Esophagus muscularis mucosa (tissue), 4 donors: ENCODE measurements around the gene TMEM132C. TPM values are rescaled to one million over a fixed set of nuclear protein-coding genes. Genes with fewer than 3 reads are reported as not detected.

Experiments
- DNase-seq: peaks from one replicate; pipeline ENCODE4 v3.0.0-alpha.2; 2017; ENCODE audit errors: extremely low spot score
- H3K27ac ChIP-seq, 4 donors: fragments of 200-600 bp; sonication (generic); replicated peaks in 1 of 4; 1 replicate in 3 of 4; 2 replicates in 1 of 4; pipeline ENCODE4 v1.5.1; 2016 to 2019; ENCODE audit warnings: mild to moderate bottlenecking in 1 of 4
- H3K27me3 ChIP-seq, 4 donors: fragments of 200-600 bp; sonication (generic); one replicate each; pipeline versions ENCODE4 v1.5.1 to v1.6.0; 2016 to 2019
- H3K36me3 ChIP-seq, 4 donors: fragments of 200-600 bp; sonication (generic); one replicate each; pipeline ENCODE4 v1.5.1; 2016 to 2019
- H3K4me1 ChIP-seq, 4 donors: fragments of 200-600 bp; sonication (generic); one replicate each; pipeline ENCODE4 v1.5.1; 2016 to 2019
- H3K4me3 ChIP-seq, 4 donors: fragments of 200-600 bp; sonication (generic); 1 replicate in 2 of 4; 2 replicates in 2 of 4; pipeline ENCODE4 v1.5.1; 2016 to 2019; ENCODE audit warnings: mild to moderate bottlenecking in 4 of 4, moderate library complexity in 1 of 4
- H3K9me3 ChIP-seq, 4 donors: fragments of 200-600 bp; sonication (generic); 1 replicate in 3 of 4; 2 replicates in 1 of 4; pipeline ENCODE4 v1.5.1; 2016 to 2019
- EP300 ChIP-seq: sonication (generic); formaldehyde crosslinking; IDR thresholded peaks from one replicate; pipeline ENCODE4 v1.6.1; 2017; ENCODE audit warnings: antibody characterized with exemption
- POLR2A ChIP-seq: fragments of 450-650 bp; IDR thresholded peaks from one replicate; pipeline ENCODE4 v1.6.1; 2017; ENCODE audit warnings: antibody characterized with exemption, moderate library complexity, mild to moderate bottlenecking, low read depth
- POLR2AphosphoS5 ChIP-seq, 2 donors: sonication (generic); formaldehyde crosslinking; IDR thresholded peaks; one replicate each; pipeline ENCODE4 v1.6.1; 2017; ENCODE audit warnings: antibody characterized with exemption in 2 of 2
- WGBS: methylation state at CpG from one replicate; pipeline ENCODE4 v1.1.5; 2018; 5-methylcytosine and 5-hydroxymethylcytosine counted together
- intact Hi-C: fragments of 100-400 bp; cut with DNase I; formaldehyde crosslinking; loops from one replicate; pipeline ENCODE4 v1.15.1; 2023
- total RNA-seq, 4 donors: library from RNA; depleted of rRNA; stranded (reverse); fragments of >200 nt; gene quantifications; one replicate each; pipeline versions ENCODE4 v1.1.0 to v1.2.1, GENCODE V29; 2016
- TF ChIP-seq, protein P1 (sequence below), 3 experiments: fragments of 200-600 bp in 2 of 3; fragments of 450-650 bp in 1 of 3; sonication (generic) in 2 of 3; IDR thresholded peaks; one replicate each; pipeline ENCODE4 v1.5.1; 2017 to 2019; ENCODE audit warnings: antibody characterized with exemption in 3 of 3, mild to moderate bottlenecking in 2 of 3, moderate library complexity in 1 of 3

The TMEM132C gene
- 1 to 10 TPM; 2.9 to 3.8 (median 3.5) TPM for total RNA-seq

DNA sequence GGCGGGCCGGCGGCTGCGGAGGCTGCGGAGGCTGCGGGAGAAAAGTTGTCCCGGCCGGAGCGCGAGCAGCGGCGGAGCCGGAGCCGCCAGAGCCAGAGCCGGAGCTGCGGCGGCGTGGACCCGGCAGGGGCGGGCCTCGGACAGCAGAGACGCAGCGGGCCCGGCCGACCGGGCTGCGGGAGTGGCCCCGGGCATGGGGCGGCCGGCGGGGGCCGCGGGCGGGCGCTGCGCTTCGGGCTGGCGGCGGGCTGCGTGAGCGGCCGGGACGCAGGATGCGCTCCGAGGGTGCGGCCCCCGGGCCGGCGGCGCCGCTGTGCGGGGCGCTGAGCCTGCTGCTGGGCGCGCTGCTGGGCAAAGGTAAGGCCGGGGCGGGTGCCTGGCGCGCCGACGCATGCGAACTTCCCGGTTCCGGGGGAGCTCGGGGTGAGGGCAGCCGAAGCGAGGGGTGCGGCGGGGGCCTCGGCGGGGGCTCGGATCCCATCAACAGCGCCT lies at the start of gene TMEM132C:
Gene TMEM132C (plus strand): TSS at position 40 of the 492 bp plus-strand sequence. CDS start 233 bp downstream, at position 273.
- H3K36me3 ChIP-seq, result no peaks in the 10 kb centered on the region
- intact Hi-C loops, result no loop called here
- peaks cover 3 to 94% (median 12%) of the 10 kb centered on the region in 4 donors for H3K27me3 ChIP-seq
- WGBS, result no CpG with 5 or more reads among the region's 73 CpGs
- TF ChIP-seq, protein P1, sequence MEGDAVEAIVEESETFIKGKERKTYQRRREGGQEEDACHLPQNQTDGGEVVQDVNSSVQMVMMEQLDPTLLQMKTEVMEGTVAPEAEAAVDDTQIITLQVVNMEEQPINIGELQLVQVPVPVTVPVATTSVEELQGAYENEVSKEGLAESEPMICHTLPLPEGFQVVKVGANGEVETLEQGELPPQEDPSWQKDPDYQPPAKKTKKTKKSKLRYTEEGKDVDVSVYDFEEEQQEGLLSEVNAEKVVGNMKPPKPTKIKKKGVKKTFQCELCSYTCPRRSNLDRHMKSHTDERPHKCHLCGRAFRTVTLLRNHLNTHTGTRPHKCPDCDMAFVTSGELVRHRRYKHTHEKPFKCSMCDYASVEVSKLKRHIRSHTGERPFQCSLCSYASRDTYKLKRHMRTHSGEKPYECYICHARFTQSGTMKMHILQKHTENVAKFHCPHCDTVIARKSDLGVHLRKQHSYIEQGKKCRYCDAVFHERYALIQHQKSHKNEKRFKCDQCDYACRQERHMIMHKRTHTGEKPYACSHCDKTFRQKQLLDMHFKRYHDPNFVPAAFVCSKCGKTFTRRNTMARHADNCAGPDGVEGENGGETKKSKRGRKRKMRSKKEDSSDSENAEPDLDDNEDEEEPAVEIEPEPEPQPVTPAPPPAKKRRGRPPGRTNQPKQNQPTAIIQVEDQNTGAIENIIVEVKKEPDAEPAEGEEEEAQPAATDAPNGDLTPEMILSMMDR (IDR thresholded peaks at IDR 0.05), result no peak
- TF ChIP-seq EP300 (no peak), POLR2AphosphoS5 (IDR thresholded peaks at IDR 0.05) (no peak), POLR2A (no peak)
- H3K4me1 ChIP-seq, result peaks cover 12 to 27% (median 19%) of the 10 kb centered on the region in 4 donors
- peaks cover 0 to 14% (median 0%) of the 10 kb centered on the region in 4 donors for H3K9me3 ChIP-seq
- H3K27ac ChIP-seq, result no peak within 1 kb of the TSS
- no peak for DNase-seq
- H3K4me3 ChIP-seq, result peak within 1 kb of the TSS; percentile 39 to 59 (median 45)

DNA sequence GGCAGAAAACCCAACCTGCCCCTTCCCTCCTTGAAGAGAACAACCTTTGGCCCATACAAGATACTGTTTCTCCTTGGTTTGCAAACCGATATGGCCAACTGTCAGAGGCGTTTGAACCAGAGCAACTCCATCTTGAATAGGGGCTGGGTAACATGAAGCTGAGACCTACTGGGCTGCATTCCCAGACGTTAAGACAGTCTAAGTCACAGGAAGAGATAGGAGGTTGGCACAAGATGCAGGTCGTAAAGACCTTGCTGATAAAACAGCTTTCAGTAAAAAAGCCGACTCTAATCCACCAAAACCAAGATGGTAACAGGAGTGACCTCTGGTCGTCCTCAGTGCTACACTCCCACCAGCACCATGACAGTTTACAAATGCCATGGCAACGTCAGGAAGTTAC lies 42.7 kb upstream of the TMEM132C start:
- no peak for DNase-seq
- Histone ChIP-seq H3K27me3 (peaks cover 0 to 13% (median 0%) of the 10 kb centered on the region in 4 donors), H3K36me3 (no peaks in the 10 kb centered on the region), H3K4me3 (no peak overlapping the region), H3K9me3 (no peaks in the 10 kb centered on the region), H3K4me1 (no peaks in the 10 kb centered on the region), H3K27ac (no peak overlapping the region)
- intact Hi-C loops, result no loop called here
- 57% methylated on average over 7 of the region's 7 CpGs for WGBS
- TF ChIP-seq, protein P1 (IDR thresholded peaks at IDR 0.05), result no peak
- no peak for TF ChIP-seq POLR2AphosphoS5 (IDR thresholded peaks at IDR 0.05)
- TF ChIP-seq POLR2A, result no peak
- TF ChIP-seq EP300, result no peak

DNA sequence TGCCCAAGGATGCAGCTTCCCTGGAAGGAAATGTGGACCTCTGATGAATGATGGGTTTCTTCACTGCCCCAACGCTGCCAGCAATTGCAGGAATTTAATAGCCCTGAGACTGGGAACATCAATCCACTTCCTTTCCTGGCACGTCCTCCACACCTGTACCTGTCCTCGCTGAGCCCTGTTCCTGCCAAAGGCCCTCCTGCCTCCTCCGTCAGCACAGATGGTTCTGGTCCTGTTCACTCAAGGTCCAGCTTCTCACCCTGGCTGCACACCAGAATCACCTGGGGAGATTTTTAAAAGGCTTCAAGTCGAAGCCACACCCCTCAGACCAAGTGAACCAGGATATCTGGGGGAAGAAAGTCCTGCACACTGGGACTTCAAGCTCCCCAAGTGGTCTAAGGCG lies 38.4 kb upstream of the TMEM132C start:
- Histone ChIP-seq H3K9me3 (no peaks in the 10 kb centered on the region), H3K4me3 (no peak overlapping the region), H3K27me3 (peaks cover 0 to 21% (median 0%) of the 10 kb centered on the region in 4 donors), H3K27ac (no peak overlapping the region), H3K4me1 (no peaks in the 10 kb centered on the region), H3K36me3 (no peaks in the 10 kb centered on the region)
- 60% methylated on average over 6 of the region's 6 CpGs for WGBS
- DNase-seq, result no peak
- TF ChIP-seq EP300 (no peak), POLR2AphosphoS5 (IDR thresholded peaks at IDR 0.05) (no peak), POLR2A (no peak)
- TF ChIP-seq, protein P1 (IDR thresholded peaks at IDR 0.05), result no peak
- intact Hi-C loops, result no loop called here

DNA sequence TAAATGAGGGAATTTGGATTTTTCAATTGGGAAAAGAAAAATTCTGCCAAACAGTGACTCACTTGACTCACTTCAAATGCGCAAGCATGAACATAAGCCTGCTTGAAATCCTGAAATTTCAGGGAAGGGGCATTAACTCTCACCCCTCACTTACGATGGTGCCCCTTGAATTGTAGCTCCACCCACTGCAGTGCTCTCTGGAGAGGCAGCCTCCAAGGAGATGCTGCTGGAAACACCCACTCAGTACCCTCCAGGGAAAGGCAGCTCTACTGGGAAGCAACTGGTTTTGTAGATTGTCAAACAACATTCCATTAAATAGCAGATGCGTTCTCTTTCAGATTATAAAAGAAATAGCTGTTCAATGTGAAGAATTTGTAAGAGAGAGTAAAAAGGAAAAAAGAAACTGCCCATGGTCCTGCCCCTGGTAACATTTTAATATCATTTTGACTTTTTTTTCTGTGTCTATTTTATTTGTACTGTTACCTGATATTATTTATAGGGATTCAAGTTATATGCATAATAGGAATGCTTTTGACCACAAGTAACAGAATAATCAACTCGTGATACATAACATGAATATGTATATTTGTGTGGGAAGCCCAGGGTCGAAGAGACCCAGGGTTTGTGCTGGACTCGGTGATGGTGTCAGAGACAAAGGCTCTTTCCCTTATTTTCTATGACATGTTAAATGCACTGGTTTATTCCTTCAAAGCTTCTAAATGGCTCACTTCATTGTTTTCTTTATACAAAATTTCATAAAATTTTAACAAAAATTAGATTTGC lies 31.1 kb upstream of the TMEM132C start:
- WGBS, result 59% methylated on average over 6 of the region's 6 CpGs
- no peak for DNase-seq
- Histone ChIP-seq H3K27me3 (peaks cover 0 to 20% (median 0%) of the 10 kb centered on the region in 4 donors), H3K9me3 (peaks cover 0 to 5% (median 0%) of the 10 kb centered on the region in 4 donors), H3K27ac (no peak overlapping the region), H3K36me3 (no peaks in the 10 kb centered on the region), H3K4me1 (no peaks in the 10 kb centered on the region), H3K4me3 (no peak overlapping the region)
- intact Hi-C loops, result no loop called here
- TF ChIP-seq, protein P1 (IDR thresholded peaks at IDR 0.05), result no peak
- TF ChIP-seq EP300, result no peak
- no peak for TF ChIP-seq POLR2AphosphoS5 (IDR thresholded peaks at IDR 0.05)
- TF ChIP-seq POLR2A, result no peak
